ENCODE data around the gene ASIC3.

- TF ChIP-seq POLR2A (IDR thresholded peaks at IDR 0.05; ENCODE audit: low read depth, low read length): no peak
- no peak for TF ChIP-seq TAF1 (IDR thresholded peaks at IDR 0.05; ENCODE audit: borderline replicate concordance, low read depth, low read length)
These were observed 4.8 kb downstream of the ASIC3 start for GRCh38 chr7:151053096-151053495.

Measured in GM12892 (cell line).